ENCODE data around the gene KANSL1. TPM values are rescaled to one million over a fixed set of nuclear protein-coding genes. Genes with fewer than 3 reads are reported as not detected.

Gene KANSL1
- total RNA-seq, 1 donor from 2014 or later, result 136 TPM

GRCh38 chr17:46147296-46147695, 45.9 kb downstream of the KANSL1 start:
- Mint-ChIP-seq H3K9me3 (no peaks in the 10 kb centered on the region), H3K4me1 (peaks cover 9% of the 10 kb centered on the region), H3K4me3 (no peak overlapping the region), H3K27ac (no peak overlapping the region), H3K36me3 (peaks cover 33% of the 10 kb centered on the region), H3K27me3 (ENCODE audit: insufficient read depth, low read depth) (no peaks in the 10 kb centered on the region)
- Histone ChIP-seq H3K36me3 (no peaks in the 10 kb centered on the region), H3F3A (ENCODE audit: low read depth) (peaks cover 5% of the 10 kb centered on the region), H2AFZ (replicated peaks) (no peak overlapping the region), H3K27me3 (no peaks in the 10 kb centered on the region), H3K4me1 (peaks cover 19% of the 10 kb centered on the region), H3K9ac (no peak overlapping the region), H3K79me2 (ENCODE audit: low read depth) (peaks cover 98% of the 10 kb centered on the region), H3K4me3 (no peak overlapping the region), H4K20me1 (ENCODE audit: low read depth) (peaks cover 94% of the 10 kb centered on the region), H3K27ac (no peak overlapping the region), H3K4me2 (no peak overlapping the region), H3K9me3 (ENCODE audit: low read depth) (no peaks in the 10 kb centered on the region)
- TF ChIP-seq CTCF (IDR thresholded peaks at IDR 0.05) (no peak), EZH2phosphoT487 (IDR thresholded peaks at IDR 0.05) (no peak), EZH2 (IDR thresholded peaks at IDR 0.05) (no peak)
- DNase-seq (ENCODE audit: low spot score), result no peak

GRCh38 chr17:46144246-46144645, 49.0 kb downstream of the KANSL1 start:
- Histone ChIP-seq H3K79me2 (ENCODE audit: low read depth) (peaks cover 98% of the 10 kb centered on the region), H3K9me3 (ENCODE audit: low read depth) (peaks cover 9% of the 10 kb centered on the region), H3K9ac (no peak overlapping the region), H3K4me2 (no peak overlapping the region), H3K36me3 (peaks cover 15% of the 10 kb centered on the region), H3F3A (ENCODE audit: low read depth) (peaks cover 5% of the 10 kb centered on the region), H3K4me3 (no peak overlapping the region), H3K4me1 (peaks cover 13% of the 10 kb centered on the region), H4K20me1 (ENCODE audit: low read depth) (peaks cover 96% of the 10 kb centered on the region), H3K27me3 (no peaks in the 10 kb centered on the region), H2AFZ (replicated peaks) (no peak overlapping the region), H3K27ac (no peak overlapping the region)
- H3K27me3 Mint-ChIP-seq (ENCODE audit: insufficient read depth, low read depth), result no peaks in the 10 kb centered on the region
- H3K4me1 Mint-ChIP-seq, result peaks cover 5% of the 10 kb centered on the region
- no peak overlapping the region for H3K4me3 Mint-ChIP-seq
- peaks cover 44% of the 10 kb centered on the region for H3K36me3 Mint-ChIP-seq
- no peak overlapping the region for H3K27ac Mint-ChIP-seq
- DNase-seq (ENCODE audit: low spot score), result no peak
- peaks cover 3% of the 10 kb centered on the region for H3K9me3 Mint-ChIP-seq
- TF ChIP-seq CTCF (IDR thresholded peaks at IDR 0.05) (no peak), EZH2phosphoT487 (IDR thresholded peaks at IDR 0.05) (no peak), EZH2 (IDR thresholded peaks at IDR 0.05) (no peak)

GRCh38 chr17:46143827-46144236, 49.4 kb downstream of the KANSL1 start:
- Mint-ChIP-seq H3K4me3 (no peak overlapping the region), H3K9me3 (peaks cover 3% of the 10 kb centered on the region), H3K4me1 (peaks cover 5% of the 10 kb centered on the region), H3K27ac (no peak overlapping the region), H3K27me3 (ENCODE audit: insufficient read depth, low read depth) (no peaks in the 10 kb centered on the region), H3K36me3 (peaks cover 48% of the 10 kb centered on the region)
- no peak overlapping the region for H3K27ac ChIP-seq
- peaks cover 13% of the 10 kb centered on the region for H3K4me1 ChIP-seq
- no peak overlapping the region for H3K4me2 ChIP-seq
- TF ChIP-seq EZH2 (IDR thresholded peaks at IDR 0.05) (no peak), EZH2phosphoT487 (IDR thresholded peaks at IDR 0.05) (no peak), CTCF (IDR thresholded peaks at IDR 0.05) (no peak)
- peaks cover 9% of the 10 kb centered on the region for H3K9me3 ChIP-seq (ENCODE audit: low read depth)
- DNase-seq (ENCODE audit: low spot score), result no peak
- H3K79me2 ChIP-seq (ENCODE audit: low read depth), result peaks cover 98% of the 10 kb centered on the region
- H3F3A ChIP-seq (ENCODE audit: low read depth), result peaks cover 5% of the 10 kb centered on the region
- peaks cover 96% of the 10 kb centered on the region for H4K20me1 ChIP-seq (ENCODE audit: low read depth)
- peaks cover 15% of the 10 kb centered on the region for H3K36me3 ChIP-seq
- no peak overlapping the region for H2AFZ ChIP-seq (replicated peaks)
- H3K27me3 ChIP-seq, result no peaks in the 10 kb centered on the region
- no peak overlapping the region for H3K4me3 ChIP-seq
- no peak overlapping the region for H3K9ac ChIP-seq
